ENCODE data around the gene CBX5.

DNA sequence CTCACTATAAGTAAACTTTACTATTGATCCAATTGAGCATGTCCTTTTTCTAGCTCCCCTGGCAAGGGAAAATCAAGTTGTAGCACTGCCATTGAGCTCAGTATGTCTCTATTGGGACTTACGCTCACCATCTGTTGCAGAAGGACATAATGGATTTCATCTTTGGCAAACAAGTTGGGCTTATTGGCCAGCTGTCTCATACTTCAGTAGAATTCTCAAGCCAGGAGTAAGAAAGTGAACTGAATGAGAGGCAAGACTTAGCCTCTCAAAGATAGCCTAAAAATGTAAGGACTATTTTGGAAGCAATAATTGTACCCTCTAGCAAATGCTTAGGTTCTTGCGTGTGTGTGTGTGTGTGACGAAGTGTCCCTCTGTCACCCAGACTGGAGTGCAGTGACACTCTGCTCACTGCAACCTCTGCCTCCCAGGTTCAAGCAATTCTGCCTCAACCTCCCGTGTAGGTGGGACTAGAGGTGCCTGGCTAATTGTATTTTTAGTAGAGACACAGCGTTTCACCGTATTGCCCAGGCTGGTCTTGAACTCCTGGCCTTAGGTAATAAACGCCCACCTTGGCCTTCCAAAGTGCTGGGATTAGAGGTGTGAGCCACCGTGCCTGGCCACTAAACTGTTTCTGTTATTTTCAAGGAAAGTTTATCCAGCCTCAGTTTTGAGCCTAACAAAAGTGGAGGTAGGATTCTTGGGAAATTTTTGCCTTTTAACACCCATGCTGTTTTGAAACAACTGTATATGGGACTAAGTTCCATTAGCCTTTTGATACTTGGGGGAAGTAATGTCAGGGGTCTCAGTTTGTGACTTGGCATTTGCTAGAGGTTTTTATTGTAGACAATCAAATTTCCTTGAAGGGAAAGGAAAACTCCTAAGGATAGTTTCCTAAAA, 7.6 kb upstream of the CBX5 start:
- TF ChIP-seq POLR2AphosphoS5 (IDR thresholded peaks at IDR 0.05) (no peak), POLR2A (IDR thresholded peaks at IDR 0.05) (no peak)
- TF ChIP-seq, protein P1, sequence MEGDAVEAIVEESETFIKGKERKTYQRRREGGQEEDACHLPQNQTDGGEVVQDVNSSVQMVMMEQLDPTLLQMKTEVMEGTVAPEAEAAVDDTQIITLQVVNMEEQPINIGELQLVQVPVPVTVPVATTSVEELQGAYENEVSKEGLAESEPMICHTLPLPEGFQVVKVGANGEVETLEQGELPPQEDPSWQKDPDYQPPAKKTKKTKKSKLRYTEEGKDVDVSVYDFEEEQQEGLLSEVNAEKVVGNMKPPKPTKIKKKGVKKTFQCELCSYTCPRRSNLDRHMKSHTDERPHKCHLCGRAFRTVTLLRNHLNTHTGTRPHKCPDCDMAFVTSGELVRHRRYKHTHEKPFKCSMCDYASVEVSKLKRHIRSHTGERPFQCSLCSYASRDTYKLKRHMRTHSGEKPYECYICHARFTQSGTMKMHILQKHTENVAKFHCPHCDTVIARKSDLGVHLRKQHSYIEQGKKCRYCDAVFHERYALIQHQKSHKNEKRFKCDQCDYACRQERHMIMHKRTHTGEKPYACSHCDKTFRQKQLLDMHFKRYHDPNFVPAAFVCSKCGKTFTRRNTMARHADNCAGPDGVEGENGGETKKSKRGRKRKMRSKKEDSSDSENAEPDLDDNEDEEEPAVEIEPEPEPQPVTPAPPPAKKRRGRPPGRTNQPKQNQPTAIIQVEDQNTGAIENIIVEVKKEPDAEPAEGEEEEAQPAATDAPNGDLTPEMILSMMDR (IDR thresholded peaks at IDR 0.05) = no peak

Data from prostate gland (tissue), 2 donors.